Measurements from ENCODE around the gene ATP5F1E.
A peak's percentile ranks its signal among the peaks of the same experiment; 100 is the strongest.
"Not testable (repeated sequence)": the region's sequence is repeated elsewhere in the genome, so short reads cannot be mapped to it uniquely, and the experiment has no call there.

Gene ATP5F1E

GRCh38 chr20:58986968-58987517, 45.1 kb downstream of the ATP5F1E start:
- peak; percentile 43 for FAIRE-seq

DNA sequence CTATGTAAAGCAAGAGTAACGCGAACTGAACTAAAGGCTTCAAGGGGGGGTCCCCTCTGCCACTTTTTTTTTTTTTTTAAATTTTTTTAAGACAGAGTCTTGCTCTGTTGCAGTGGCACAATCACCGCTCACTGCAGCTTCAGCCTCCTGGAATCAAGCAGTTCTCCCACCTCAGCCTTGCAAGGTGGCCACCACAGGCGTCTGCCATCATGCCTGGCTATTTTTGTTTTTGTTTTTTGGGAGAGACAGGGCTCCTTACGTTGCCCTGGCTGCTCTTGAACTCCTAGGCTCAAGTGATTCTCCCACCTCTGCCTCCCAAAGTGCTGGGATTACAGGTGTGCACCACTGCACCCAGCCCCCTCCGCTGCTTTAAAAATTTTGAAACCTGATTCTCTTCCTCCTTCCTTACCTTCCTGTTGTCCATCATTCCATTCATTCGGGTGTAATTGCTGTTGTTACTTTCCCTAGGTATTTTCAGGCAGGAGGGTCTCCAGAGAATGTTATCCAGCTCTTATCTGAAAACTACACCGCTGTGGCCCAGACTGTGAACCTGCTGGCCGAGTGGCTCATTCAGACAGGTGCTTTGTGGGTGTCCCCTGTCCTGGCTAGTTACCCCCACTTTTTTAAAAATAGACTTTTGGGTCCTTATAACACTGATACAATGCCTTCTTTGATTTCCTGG, 45.7 kb downstream of the ATP5F1E start:
- no peak for FAIRE-seq

- no peak for FAIRE-seq
These were observed 46.5 kb downstream of the ATP5F1E start for GRCh38 chr20:58985656-58986055.

DNA sequence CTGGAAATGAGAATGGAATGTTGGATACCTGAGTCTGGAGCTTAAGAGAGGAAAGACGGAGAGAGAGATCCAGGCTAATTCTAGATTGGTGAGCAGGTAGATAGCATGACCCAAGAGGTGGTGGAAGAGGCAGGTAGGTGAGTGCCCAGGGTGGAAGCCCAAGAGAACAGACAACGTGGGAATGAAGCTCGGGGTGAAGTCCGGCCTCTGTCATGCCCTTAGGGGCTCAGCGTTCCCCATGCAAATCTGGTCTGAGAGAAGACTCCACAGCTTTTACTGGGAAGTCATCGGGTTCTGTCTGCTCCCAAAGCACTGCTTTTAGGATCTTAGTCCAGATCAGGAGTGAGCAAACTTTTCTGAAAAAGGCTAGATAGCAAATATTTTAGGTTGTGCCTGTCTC, 47.4 kb downstream of the ATP5F1E start:
- FAIRE-seq, result no peak

- not testable (repeated sequence) for FAIRE-seq
These were observed 49.0 kb downstream of the ATP5F1E start for GRCh38 chr20:58983115-58983468.

- no peak for FAIRE-seq
These were observed 49.6 kb downstream of the ATP5F1E start for GRCh38 chr20:58982406-58983114.

GRCh38 chr20:58981628-58982364, 50.3 kb downstream of the ATP5F1E start:
- no peak for FAIRE-seq

DNA sequence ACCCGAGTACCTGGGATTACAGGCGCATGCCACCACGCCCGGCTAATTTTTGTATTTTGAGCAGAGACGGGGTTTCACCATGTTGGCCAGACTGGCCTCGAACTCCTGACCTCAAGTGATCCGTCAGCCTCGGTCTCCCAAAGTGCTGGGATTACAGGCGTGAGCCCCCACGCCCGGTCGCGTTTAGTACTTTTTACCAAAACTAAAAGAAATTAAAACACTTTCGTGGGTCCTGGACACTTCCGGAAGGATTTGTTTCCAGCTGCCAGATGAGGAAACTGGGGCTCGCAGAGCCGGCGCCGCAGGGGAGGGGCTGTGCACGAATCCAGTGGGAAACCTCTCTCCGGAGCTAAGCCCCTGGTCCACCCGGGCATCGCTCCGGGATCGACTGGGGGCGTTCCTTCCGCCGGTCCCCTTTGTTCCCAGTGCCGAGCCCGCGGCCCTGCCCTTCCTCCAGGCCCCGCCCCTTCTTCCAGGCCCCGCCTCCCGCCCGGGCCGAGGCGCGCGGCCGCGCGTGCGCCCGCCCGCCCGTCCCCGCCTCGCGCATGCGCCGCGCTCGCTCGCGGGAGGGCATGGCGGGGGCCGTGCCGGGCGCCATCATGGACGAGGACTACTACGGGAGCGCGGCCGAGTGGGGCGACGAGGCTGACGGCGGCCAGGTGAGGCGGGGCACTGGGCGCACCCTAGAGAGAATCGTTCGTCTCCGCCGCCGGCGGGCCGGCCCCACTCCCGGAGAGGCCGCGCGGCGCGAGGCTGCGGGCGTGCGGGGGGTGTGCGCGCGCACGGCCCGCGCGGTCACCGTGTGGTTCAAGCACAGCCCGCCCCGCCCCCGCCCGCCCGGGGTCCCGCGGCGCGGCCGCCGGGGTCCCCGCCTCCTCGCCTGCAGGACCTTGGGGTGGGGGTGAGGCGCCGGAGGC, 51.2 kb downstream of the ATP5F1E start, which contains the start of gene NELFCD:
Gene NELFCD (plus strand): TSS at position 546 of the 917 bp plus-strand sequence. CDS start 54 bp downstream, at position 600.
- no peak for FAIRE-seq

DNA sequence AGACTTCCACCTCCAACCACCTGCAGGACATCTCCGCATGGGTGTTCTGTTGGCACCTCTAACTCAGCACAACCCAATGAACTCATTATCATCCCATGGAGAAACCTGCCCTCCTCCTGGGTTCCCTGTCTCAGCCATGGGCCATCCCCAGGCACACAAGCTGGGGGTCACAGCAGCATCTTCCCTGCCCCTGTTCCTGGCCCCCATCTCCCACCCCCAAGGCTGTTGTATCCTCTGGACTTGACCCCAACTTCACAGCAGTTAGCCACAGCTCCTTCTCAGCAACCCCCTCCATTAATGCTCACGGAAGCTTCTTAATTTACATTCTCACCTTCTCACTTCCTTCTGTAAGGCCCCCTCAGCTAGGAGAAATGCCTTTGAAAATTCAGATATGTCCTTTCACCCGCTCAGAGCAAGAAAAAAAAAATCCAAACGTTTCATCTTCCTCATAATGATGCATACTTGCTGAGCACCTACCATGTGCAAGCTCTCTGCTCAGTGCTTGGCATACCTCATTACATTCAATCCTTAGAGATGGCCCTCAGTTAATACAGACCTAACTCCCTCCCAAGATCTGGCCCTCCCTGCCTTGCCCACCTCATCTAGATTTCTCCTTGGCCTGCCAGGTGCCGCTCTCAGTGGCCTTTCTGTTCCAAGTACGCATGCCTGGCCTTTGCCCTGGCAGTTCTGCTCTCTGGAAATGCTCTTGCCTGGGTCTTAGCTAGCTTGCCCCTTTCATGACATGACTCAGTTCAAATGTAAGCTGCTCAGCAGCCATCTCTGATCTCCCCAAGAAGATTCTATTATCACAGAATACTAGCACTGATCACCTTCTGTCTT, 53.6 kb downstream of the ATP5F1E start:
- FAIRE-seq, result no peak

GRCh38 chr20:58976061-58976730, 55.9 kb downstream of the ATP5F1E start:
- FAIRE-seq, result no peak
